CD4-positive, alpha-beta T cell treated with Interleukin-6 for 4 hours (primary cell): ENCODE data around the gene KDM3A.

ENCODE experiments used
- DNase-seq: peaks from one replicate; pipeline ENCODE4 v3.0.0-alpha.2; 2020; ENCODE audit warnings: mixed read lengths

The KDM3A gene, protein sequence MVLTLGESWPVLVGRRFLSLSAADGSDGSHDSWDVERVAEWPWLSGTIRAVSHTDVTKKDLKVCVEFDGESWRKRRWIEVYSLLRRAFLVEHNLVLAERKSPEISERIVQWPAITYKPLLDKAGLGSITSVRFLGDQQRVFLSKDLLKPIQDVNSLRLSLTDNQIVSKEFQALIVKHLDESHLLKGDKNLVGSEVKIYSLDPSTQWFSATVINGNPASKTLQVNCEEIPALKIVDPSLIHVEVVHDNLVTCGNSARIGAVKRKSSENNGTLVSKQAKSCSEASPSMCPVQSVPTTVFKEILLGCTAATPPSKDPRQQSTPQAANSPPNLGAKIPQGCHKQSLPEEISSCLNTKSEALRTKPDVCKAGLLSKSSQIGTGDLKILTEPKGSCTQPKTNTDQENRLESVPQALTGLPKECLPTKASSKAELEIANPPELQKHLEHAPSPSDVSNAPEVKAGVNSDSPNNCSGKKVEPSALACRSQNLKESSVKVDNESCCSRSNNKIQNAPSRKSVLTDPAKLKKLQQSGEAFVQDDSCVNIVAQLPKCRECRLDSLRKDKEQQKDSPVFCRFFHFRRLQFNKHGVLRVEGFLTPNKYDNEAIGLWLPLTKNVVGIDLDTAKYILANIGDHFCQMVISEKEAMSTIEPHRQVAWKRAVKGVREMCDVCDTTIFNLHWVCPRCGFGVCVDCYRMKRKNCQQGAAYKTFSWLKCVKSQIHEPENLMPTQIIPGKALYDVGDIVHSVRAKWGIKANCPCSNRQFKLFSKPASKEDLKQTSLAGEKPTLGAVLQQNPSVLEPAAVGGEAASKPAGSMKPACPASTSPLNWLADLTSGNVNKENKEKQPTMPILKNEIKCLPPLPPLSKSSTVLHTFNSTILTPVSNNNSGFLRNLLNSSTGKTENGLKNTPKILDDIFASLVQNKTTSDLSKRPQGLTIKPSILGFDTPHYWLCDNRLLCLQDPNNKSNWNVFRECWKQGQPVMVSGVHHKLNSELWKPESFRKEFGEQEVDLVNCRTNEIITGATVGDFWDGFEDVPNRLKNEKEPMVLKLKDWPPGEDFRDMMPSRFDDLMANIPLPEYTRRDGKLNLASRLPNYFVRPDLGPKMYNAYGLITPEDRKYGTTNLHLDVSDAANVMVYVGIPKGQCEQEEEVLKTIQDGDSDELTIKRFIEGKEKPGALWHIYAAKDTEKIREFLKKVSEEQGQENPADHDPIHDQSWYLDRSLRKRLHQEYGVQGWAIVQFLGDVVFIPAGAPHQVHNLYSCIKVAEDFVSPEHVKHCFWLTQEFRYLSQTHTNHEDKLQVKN (N-terminal part only)

DNA sequence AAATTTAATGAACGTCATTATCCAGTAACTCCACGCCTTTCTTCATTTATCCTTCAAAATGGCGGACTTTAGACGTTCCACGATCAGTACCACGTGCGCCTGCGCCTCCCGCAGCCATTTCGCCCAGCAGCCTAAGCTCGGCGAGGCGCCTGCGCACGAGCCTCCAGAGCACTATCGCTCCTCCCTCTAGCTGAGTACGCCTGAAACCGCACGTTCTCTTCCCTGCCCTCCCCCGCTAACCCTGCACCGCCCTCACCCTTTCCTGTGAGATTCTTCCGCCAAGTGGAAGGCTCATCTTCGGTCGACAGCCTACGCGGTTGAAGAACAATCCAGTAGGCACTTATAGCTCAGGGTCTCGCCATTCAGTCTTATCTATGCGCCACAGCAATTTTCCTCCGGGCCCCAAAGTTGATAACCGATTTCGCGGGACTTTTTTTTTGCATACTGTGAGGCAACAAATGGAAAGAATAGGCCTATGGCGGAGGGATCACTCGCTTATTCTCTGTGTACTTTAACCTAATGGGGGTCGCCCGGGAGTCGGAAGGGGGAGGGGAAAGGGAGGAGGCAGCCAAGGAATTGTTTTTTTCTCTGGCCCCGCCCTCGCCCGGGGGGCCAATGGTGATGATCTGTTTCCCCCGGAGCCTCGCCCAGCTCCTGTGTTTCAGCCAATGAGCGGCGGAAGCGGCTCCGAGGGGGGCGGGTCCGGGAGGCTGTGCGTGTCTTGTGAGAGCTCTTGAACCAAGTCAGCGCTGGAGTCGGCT, at the start of gene KDM3A:
Gene KDM3A, plus strand, starts transcription at position 741 of the 761 bp plus-strand sequence. CDS start 677 bp downstream, outside the sequence.
- DNase-seq = peak; percentile 100

DNA sequence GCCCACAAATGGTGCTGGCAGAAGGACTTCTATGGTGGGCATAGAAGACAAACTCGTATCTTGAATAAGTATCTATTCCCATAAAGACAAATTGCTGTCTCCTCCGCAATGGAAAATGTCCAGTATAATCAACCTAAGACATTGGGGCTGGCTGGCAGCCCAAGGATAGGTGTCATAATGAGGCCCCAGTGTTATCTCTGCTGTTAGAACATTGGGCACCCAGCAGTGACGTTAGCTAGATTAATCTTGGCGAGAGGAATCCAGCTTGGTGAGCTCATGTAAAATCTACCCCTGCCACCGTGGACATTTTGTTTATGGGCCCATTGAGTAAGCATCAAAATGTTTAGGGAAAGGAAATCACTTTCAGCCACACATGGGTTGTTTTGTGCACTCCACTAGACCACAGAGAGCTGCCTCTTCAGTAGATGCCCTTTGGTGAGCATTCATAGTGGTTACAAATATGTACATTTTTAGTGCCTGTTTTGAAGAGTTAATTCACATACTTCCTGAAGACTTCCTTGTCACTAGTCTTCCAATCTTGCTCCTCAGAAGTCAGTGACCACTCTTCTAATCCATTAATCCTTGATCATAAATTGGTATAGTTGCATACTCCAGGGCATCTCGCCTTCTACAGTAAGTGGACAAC, 48.2 kb upstream of the KDM3A start:
- no peak for DNase-seq

DNA sequence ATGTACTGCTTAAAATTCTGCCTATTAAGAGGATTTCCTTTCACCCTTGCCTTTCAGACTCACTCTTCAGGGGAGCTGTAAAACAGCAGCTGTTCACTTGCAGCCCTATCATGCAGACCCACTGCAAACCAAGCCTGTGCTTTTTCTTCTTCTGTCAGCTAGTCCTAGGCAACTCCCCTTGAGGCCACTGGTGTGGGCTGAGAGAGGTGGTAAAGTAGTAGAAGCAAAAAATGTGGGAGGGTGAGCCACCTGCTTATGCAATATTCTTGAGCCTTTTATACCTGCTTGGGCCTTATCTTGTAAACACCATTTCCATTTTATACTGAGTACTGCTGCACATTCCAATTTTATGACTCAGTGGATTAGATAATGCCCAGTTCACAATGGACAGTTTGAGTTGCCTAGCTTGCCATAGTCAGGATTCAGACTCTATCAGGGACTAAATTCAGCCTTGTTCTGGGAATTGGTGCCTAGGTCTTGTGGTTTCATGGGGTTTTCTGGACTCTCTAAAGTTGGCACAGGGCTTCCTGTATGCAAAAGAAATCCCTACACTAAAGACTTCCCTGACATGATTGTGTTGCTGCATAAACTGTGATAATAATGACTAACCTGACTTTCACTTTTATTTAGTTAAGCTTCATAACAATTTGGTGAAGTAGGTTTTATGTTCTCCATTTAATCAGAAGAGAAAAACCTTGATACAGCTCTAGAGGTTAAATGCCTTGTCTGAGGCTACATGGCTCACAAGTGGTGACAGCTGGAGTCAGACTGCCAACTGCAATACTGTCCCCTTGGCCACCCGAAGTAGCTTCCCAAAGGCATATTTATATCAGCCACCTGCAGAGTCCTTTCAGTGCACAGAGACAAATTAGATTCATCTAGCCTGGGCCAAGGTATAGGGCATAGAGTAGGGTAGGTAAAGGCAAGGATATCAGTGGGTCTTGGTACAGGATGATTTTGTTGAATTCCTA, 47.4 kb upstream of the KDM3A start:
- DNase-seq = no peak

DNA sequence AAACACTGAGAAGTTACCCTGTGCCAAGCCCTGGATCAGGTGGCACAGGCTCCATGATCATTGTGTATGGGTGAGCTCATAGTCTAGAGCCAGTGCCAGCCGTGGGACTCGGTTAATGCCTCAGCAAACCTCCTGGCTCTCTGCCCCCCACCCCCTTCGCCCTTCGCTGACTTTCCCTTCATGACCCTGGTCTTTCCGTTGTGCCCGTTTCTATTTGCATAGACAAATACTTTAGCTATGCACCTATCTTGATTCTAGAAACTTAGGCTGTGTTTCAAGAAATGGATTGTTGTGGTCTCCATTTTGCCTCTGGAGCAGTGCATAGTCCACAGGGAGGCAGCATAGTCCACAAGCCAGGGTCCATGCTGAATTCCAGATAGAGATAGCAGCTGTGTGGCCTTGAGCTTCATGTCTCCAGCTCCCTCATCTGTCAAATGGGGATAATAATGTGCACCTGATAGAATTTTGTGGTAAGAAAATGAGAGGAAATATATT, 44.8 kb upstream of the KDM3A start:
- peak; percentile 7 for DNase-seq

DNA sequence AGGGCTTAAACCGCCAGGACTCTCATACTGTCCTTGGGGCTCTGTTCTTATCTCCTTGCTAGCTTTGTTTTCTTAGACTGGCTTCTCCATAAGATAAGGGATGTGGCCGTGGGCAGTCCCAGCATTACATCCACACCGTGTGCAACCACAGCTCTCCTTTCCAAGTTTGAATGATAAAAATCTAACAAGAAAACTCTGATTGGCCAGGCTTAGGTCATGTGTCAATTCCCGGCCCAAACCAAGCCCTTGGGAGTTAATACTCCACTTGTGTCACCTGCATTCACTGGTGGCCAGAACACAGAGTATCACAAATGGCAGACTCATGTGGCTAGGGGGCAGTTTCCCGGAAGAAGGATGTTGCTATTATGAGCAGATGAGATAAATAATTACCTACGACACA, 43.2 kb upstream of the KDM3A start:
- no peak for DNase-seq

DNA sequence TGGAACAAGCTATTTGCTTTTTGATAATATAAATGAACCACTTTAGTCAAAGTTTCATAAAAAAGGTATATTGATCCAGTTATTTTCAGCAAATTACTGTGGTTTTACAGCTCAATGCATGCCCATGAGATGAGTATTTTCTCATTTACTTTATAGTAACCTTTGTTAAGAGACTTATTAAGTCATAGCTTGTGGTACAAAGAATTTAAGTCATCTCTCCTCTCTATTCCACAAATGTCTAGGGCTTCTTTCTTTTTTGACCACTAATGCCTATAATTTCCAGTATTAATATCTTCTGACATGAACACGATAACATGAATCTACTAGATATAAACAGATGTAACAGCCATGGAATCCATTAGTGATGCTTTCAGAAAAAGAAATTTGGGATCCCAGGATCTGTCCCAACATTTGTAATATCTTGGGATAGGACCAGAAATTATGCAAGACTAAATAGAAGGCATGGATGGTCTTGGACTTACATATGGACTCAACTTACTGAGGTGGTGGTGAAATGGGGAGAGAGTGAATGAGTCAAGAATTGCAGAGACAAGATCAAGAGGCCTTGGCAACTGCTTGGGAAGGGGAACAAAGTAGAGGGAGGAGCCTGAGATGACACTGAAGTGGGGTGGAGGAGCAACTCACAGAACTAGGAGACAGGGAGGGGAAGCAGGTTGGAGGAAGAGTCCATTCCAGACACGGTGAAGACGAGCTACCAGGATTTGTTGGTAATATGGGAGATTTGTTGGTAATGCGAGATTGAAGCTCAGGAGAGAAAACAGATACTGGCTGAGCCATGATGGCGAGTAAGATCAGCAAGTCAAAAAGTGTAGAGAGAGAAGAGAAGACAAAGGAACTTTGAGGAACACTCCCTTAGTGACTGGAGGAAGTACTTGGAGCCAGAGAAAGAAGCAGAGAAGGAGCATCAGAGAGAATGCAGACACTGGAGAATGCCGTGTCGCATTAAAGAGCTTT, 42.4 kb upstream of the KDM3A start:
- no peak for DNase-seq

DNA sequence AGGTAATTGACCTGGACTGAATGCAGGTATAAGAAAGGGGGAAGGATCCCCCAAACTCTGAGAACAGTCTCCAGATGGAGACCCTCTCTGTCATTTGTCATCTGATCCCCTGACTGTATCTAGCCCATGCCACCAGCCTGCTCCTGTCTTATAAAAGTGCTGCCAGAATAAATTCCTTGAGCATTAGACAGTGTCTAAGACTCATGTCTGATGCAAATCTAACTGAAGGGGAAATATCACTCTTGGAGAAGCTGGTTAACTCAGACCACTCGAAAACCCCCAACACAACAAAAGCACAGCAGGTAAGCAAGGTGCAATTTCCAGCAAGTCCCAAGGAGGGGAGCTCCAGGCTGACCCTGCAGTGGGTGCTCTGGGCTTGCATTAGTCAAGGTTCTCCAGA, 40.9 kb upstream of the KDM3A start:
- no peak for DNase-seq

DNA sequence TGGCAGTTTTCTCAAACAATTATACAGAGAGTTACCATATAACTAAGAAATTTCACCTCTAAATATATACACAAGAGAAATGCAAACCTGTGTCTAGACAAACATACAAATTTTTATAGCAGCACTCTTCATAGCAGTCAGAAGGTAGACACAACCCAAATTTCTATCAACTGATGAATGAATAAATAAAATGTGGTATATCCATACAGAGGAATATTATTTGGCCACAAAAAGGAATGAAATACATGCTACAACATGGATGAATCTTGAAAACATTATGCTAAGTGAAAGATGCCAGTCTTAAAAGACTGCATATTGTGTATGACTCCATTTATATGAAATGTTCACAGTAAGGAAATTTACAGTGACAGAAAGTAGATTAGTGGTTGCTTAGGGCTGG, 30.6 kb upstream of the KDM3A start:
- no peak for DNase-seq

DNA sequence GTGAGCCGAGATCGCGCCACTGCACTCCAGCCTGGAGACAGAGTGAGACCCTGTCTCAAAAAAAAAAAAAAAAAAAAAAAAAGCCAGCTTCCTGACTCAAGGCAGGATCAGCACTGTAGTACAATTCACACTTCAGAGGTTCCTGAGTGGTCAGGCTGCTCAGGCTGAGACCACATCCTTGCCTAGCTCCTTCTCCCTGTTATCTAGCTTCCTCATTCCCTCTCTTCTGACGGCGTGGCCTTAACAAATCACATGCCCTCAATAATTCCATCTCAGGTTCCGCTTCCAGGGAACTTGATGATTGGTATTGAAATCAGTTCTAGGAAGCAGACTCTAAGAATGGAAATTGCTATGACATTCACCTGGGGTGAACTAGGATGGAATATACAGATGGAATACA, 29.8 kb upstream of the KDM3A start:
- DNase-seq = no peak

DNA sequence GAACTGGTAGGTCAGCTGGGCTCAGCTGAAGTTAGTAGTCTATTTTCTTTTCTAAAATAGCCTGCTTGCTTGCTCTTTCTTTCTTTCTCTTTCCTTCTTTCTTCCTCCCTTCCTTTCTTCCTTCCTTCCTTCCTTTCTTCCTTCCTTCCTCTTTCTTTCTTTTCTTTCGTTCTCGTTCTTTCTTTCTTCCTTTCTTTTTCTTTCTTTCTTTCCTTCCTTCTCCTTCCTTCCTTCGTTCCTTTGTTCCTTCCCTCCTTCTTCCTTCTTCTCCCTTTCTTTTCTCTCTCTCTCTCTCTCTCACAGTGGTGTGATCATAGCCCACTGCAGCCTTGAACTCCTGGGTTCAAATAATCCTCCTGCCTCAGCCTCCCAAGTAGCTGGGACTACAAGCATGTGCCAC, 29.2 kb upstream of the KDM3A start:
- DNase-seq = no peak

DNA sequence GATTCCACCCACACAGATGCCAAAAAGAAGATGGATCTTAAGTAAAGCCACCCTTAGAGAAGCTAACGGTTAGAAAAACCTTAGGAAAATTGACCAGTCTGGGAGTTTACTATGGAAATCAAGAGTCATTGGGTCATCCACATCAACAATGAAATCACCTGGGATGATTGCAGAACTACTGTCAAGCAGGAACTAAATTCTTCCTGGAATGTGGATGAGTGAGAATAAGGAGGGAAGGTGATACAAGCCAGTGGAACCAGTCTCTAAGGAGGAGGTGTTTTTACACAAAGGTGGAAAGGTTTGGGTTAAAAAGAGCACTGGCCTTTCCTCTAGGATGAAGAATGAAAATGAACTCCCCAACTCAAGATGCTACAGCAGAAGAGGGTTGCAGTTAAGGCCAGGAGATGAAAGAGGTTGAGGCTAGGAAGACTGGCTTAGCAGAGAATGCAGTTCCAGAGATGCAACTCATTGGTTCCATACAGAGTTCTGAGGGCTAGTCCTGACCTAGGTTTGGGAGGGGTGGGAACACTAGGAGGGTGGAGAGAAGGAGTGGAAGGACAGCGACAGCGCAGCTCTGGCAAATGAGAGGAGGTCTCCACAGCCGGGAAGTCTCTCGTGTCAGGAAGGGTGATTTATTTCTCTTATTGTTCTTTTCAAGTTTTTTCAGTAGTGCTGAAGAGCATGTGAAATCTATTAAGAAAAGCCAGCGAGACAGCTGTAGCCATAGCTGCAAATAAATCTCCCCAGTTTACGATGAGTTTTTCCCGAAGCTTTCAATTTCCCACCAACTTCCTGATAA, 27.7 kb upstream of the KDM3A start:
- DNase-seq = no peak

DNA sequence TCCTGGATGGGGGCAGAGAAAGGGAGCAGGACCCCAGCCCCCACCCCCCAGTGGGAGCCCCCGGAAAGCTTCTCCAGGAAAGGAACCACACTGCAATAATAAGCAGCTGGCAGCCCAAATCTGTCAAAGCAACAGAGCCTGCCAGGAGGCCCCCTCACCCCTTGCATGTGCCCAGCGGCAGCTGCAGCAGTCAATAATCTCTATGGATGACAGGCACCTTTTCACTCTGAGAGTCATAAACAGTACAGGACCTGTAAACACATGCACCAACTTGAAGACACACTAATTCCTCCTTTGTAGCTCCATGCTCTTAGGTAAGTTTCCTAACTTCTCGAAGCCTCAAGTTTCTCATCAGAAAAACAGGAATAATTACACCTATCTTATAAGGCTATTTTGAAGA, 26.2 kb upstream of the KDM3A start:
- no peak for DNase-seq

DNA sequence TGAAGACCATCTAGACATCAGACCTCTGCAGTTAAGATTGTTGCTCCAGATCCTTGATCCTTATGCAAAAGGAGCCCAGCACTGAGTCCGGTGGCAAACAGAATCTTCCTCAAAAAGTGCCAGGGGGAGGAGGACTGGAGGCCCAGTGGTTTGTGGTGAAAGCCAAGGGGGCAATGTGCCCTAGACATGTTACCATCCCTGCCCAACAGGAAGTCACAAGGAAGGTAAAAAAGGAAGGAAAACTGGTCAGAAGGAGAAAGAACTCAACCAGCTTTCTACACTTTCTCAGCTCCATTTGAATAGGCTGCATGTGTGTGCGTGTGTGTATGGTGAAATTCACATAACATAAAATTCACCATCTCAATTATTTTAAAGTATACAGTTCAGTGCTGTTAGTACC, 25.0 kb upstream of the KDM3A start:
- no peak for DNase-seq

DNA sequence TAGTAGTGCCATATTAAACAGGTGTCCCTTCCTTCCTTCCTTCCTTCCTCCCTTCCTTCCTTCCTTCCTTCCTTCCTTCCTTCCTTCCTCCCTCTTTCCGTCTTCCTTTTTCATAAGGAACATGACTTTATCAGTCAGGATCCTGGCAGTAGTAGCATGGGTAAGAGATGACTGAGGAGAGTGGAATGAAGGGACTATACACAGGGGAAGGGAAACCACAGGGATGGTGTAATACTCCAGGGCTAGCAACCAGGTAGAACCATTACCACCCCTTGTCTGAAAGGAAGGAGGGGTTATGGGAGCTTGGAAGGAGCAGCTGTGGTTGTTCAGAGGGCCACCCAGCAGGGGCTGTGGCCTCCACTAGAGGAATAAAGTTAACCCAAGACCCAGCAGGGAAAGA, 23.2 kb upstream of the KDM3A start:
- DNase-seq = no peak

DNA sequence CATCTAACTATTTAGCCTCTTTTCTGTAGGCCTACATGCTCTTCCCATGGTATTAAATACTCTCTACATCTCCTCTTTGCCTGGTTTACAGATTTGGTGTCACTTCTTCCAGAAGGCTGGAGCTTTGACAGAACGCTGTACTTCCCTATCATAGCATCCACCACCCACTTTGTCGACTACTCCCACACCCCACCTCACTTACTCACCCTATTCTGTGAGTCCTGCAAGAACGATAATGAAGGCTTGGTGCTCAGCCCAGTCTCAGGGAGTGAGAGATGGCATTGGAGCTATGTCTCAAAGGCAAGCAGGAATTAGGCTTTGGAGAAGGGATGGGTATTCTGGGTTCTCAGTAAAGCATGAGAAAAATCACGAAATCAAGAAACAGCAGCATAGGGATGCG, 20.3 kb upstream of the KDM3A start:
- no peak for DNase-seq

DNA sequence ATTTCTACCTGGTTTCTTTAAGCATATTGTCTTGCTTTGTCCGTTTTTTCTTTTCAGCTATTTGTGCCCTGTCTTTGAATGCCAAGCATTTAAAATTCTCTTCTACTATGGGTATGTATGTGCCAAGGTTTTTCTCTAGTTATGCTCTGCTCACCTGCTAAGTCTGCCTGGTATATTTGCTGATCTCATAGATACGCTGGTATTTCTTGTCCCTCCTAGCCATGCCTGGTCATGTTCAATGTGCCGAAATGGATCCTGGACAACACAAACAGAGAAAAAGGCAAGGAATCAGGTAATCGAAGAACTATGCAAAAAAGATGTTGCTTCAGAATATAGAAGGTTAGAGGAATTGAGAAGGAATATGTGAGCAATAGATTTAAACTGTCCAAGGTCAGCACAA, 14.9 kb upstream of the KDM3A start:
- DNase-seq = no peak

DNA sequence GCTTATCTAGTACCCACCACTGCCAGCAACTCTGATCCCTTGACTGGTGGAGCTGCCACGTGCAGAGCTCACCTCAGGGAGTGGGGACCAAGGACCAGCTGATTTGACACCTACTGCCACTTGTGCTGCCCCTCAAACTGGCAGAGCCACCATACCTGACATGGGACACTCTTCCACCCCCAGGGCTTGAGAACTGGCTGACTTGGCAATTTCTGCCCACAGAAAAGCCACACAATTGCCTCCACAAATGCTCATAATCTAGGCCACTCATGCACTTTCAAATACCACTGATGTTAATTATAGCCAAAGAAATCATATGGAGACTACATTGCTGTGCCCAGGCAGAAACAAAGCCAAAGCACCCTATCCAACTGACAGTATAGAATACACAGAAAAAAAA, 11.8 kb upstream of the KDM3A start:
- no peak for DNase-seq

DNA sequence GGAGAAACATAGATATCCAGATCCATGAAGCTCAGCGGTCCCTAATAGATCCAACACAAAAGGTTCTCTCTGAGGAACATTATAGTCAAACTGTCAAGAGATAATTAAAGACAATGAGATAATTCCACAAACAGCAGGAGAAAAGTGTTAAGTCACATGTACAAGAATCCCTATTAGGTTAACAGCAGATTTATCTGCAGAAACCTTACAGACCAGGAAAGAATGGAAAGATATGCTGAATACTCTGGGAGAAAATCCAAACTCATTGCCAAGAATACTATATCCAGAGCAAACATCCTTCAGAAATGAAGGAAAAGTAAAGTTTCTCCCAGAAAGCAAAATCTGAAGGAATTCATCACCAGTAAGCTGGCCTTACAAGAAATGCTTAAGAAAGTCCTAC, 10.8 kb upstream of the KDM3A start:
- DNase-seq = no peak
